Liver (tissue), 9 donors: ENCODE measurements around the gene BCKDHA. TPM values are rescaled to one million over a fixed set of nuclear protein-coding genes. Genes with fewer than 3 reads are reported as not detected.
"Not testable (repeated sequence)": the region's sequence is repeated elsewhere in the genome, so short reads cannot be mapped to it uniquely, and the experiment has no call there.

Source experiments
- DNase-seq: peaks from one replicate; pipeline ENCODE4 v3.0.0-alpha.2; 2017; ENCODE audit warnings: low spot score
- H3K27ac ChIP-seq, 2 donors: one replicate each; pipeline ENCODE4 v1.7.0; 2013; ENCODE audit warnings: inconsistent platforms in 2 of 2, low read length in 2 of 2, control low read depth in 1 of 2, low read depth in 1 of 2, mild to moderate bottlenecking in 1 of 2
- H3K27me3 ChIP-seq, 4 donors: one replicate each; pipeline versions ENCODE4 v1.6.1 to v1.7.0; 2013; ENCODE audit warnings: low read length in 3 of 4, inconsistent platforms in 1 of 4, mild to moderate bottlenecking in 1 of 4, moderate library complexity in 1 of 4; ENCODE audit not compliant: control insufficient read depth in 4 of 4, insufficient read depth in 4 of 4
- H3K36me3 ChIP-seq, 4 donors: one replicate each; pipeline versions ENCODE4 v1.6.1 to v1.7.0; 2013; ENCODE audit warnings: low read length in 3 of 4, mild to moderate bottlenecking in 3 of 4, low read depth in 1 of 4, moderate library complexity in 1 of 4; ENCODE audit not compliant: control insufficient read depth in 4 of 4, insufficient read depth in 3 of 4
- H3K4me1 ChIP-seq, 4 donors: one replicate each; pipeline versions ENCODE4 v1.6.1 to v1.7.0; 2013; ENCODE audit warnings: low read length in 3 of 4, mild to moderate bottlenecking in 3 of 4, moderate library complexity in 1 of 4; ENCODE audit not compliant: control insufficient read depth in 4 of 4, insufficient read depth in 4 of 4
- H3K4me3 ChIP-seq, 3 donors: one replicate each; pipeline versions ENCODE4 v1.6.1 to v1.7.0; 2013; ENCODE audit warnings: low read length in 3 of 3, control low read depth in 1 of 3, low read depth in 1 of 3, mild to moderate bottlenecking in 1 of 3
- H3K9ac ChIP-seq, 2 donors: one replicate each; pipeline ENCODE4 v1.7.0; 2013; ENCODE audit warnings: low read length in 2 of 2, mild to moderate bottlenecking in 2 of 2, moderate library complexity in 2 of 2, control low read depth in 1 of 2, low read depth in 1 of 2
- H3K9me3 ChIP-seq, 4 donors: one replicate each; pipeline versions ENCODE4 v1.6.1 to v1.7.0; 2013; ENCODE audit warnings: low read length in 3 of 4; ENCODE audit not compliant: control insufficient read depth in 4 of 4
- CTCF ChIP-seq: fragments of 150-350 bp; IDR thresholded peaks from 2 replicates; pipeline ENCODE4 v1.5.1; 2017; ENCODE audit warnings: improper control_type of control experiment, low read depth, low read length; ENCODE audit not compliant: missing input control
- EGR1 ChIP-seq, 2 donors: IDR thresholded peaks; 2 replicates each; pipeline ENCODE4 v1.6.1; 2016 to 2018; ENCODE audit warnings: antibody characterized with exemption in 2 of 2, low read depth in 2 of 2
- FOXA1 ChIP-seq: IDR thresholded peaks from 2 replicates; pipeline ENCODE4 v1.6.1; 2016; ENCODE audit warnings: antibody characterized with exemption
- FOXA2 ChIP-seq: IDR thresholded peaks from 2 replicates; pipeline ENCODE4 v1.6.1; 2016; ENCODE audit warnings: antibody characterized with exemption
- GABPA ChIP-seq, 2 donors: IDR thresholded peaks in 1 of 2; conservative IDR thresholded peaks in 1 of 2; 2 replicates each; pipeline ENCODE4 v1.6.1; 2016; ENCODE audit warnings: antibody characterized with exemption in 2 of 2, mild to moderate bottlenecking in 1 of 2, moderate library complexity in 1 of 2
- HNF4A ChIP-seq, 2 donors: conservative IDR thresholded peaks; 2 replicates each; pipeline ENCODE4 v1.6.1; 2016; ENCODE audit warnings: antibody characterized with exemption in 2 of 2, mild to moderate bottlenecking in 2 of 2
- HNF4G ChIP-seq: IDR thresholded peaks from 2 replicates; pipeline ENCODE4 v1.6.1; 2016; ENCODE audit warnings: antibody characterized with exemption
- JUND ChIP-seq, 2 donors: IDR thresholded peaks; 2 replicates each; pipeline ENCODE4 v1.6.1; 2016; ENCODE audit warnings: antibody characterized with exemption in 2 of 2
- MAX ChIP-seq: IDR thresholded peaks from 2 replicates; pipeline ENCODE4 v1.6.1; 2016; ENCODE audit warnings: antibody characterized with exemption
- NR2F2 ChIP-seq: IDR thresholded peaks from 2 replicates; pipeline ENCODE4 v1.6.1; 2016; ENCODE audit warnings: antibody characterized with exemption
- RAD21 ChIP-seq, 2 donors: IDR thresholded peaks; 2 replicates each; pipeline ENCODE4 v1.6.1; 2016; ENCODE audit warnings: antibody characterized with exemption in 2 of 2, mild to moderate bottlenecking in 2 of 2
- RXRA ChIP-seq, 2 donors: IDR thresholded peaks; 2 replicates each; pipeline ENCODE4 v1.6.1; 2017 to 2018; ENCODE audit warnings: antibody characterized with exemption in 2 of 2, mild to moderate bottlenecking in 1 of 2
- SP1 ChIP-seq: IDR thresholded peaks from 2 replicates; pipeline ENCODE4 v1.6.1; 2018; ENCODE audit warnings: antibody characterized with exemption, mild to moderate bottlenecking
- TAF1 ChIP-seq: conservative IDR thresholded peaks from 2 replicates; pipeline ENCODE4 v1.6.1; 2016; ENCODE audit warnings: antibody characterized with exemption, mild to moderate bottlenecking
- YY1 ChIP-seq: IDR thresholded peaks from 2 replicates; pipeline ENCODE4 v1.6.1; 2016; ENCODE audit warnings: antibody characterized with exemption, mild to moderate bottlenecking
- ZBTB33 ChIP-seq: IDR thresholded peaks from 2 replicates; pipeline ENCODE4 v1.6.1; 2016; ENCODE audit warnings: antibody characterized with exemption
- WGBS: extraction: QIAGEN DNeasy Blood & Tissue Kit; methylation state at CpG from one replicate; pipeline ENCODE4 v1.1.7; 2013; 5-methylcytosine and 5-hydroxymethylcytosine counted together
- polyA plus RNA-seq, 2 donors: library from polyadenylated mRNA; stranded (reverse) in 1 of 2; unstranded in 1 of 2; fragments of 200-250 nt in 1 of 2; fragments of >200 nt in 1 of 2; fragmentation: Nextera tagmentation in 1 of 2; extraction: Ambion mirVana in 1 of 2; gene quantifications; one replicate each; pipeline versions ENCODE4 v1.2.1 to v1.2.3, GENCODE V29; 2013 to 2015
- total RNA-seq, 2 donors: library from RNA; depleted of rRNA; stranded (reverse); fragments of >200 nt; gene quantifications; one replicate each; pipeline ENCODE4 v1.2.3, GENCODE V29; 2014
- TF ChIP-seq, protein P1 (sequence below): IDR thresholded peaks from 2 replicates; pipeline ENCODE4 v1.6.1; 2016; ENCODE audit warnings: antibody characterized with exemption, mild to moderate bottlenecking
- TF ChIP-seq, protein P2 (sequence below): IDR thresholded peaks from 2 replicates; pipeline ENCODE4 v1.6.1; 2016; ENCODE audit warnings: antibody characterized with exemption
- donor health status: healthy.
- donor health status: healthy.
- donor health status: healthy.
- donor health status: healthy.
- donor health status: healthy.

The BCKDHA gene
- total and polyA plus RNA-seq, 4 donors, result 38.5 to 91.4 (median 63.7) TPM

DNA sequence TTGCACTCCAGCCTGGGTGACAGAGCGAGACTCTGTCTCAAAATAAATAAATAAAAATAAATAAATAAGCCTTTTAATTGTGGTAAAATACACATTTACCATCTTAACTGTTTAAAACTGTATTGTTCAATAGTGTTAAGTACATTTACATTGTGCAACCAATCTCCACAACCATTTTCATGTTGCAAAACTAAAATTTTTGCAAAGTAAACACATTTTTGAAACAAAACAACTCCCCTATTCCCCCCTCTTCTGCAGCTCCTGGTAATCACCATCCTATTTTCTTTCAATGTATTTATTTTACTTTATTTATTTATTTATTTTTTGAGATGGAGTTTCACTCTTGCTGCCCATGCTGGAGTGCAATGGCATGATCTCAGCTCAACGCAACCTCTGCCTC lies 27.8 kb upstream of the BCKDHA start:
- Histone ChIP-seq H3K4me3 (no peak overlapping the region), H3K9ac (no peak overlapping the region), H3K27me3 (no peaks in the 10 kb centered on the region), H3K4me1 (peaks cover 0 to 4% (median 3%) of the 10 kb centered on the region in 4 donors), H3K36me3 (no peaks in the 10 kb centered on the region), H3K9me3 (no peaks in the 10 kb centered on the region), H3K27ac (no peak overlapping the region)
- TF ChIP-seq MAX (no peak), FOXA2 (no peak), GABPA (IDR thresholded peaks at IDR 0.05 in 1 of 2, conservative IDR thresholded peaks at IDR 0.05 in 1 of 2) (no peak), RXRA (IDR thresholded peaks at IDR 0.05) (no peak)
- DNase-seq, result no peak
- 97% methylated on average over 2 of the region's 2 CpGs for WGBS

- not testable (repeated sequence) for H3K36me3 ChIP-seq, DNase-seq, H3K4me3 ChIP-seq, H3K9me3 ChIP-seq, H3K4me1 ChIP-seq, H3K27me3 ChIP-seq, H3K9ac ChIP-seq, H3K27ac ChIP-seq
- 95% methylated on average over 5 of the region's 5 CpGs for WGBS
Observed at GRCh38 chr19:41371119-41371518, 26.5 kb upstream of the BCKDHA start.

GRCh38 chr19:41371541-41371940 lies 26.1 kb upstream of the BCKDHA start:
- no peak for DNase-seq
- 93% methylated on average over 8 of the region's 8 CpGs for WGBS
- H3K4me3 ChIP-seq, result no peak overlapping the region
- no peaks in the 10 kb centered on the region for H3K36me3 ChIP-seq
- H3K9ac ChIP-seq, result no peak overlapping the region
- TF ChIP-seq, protein P1, sequence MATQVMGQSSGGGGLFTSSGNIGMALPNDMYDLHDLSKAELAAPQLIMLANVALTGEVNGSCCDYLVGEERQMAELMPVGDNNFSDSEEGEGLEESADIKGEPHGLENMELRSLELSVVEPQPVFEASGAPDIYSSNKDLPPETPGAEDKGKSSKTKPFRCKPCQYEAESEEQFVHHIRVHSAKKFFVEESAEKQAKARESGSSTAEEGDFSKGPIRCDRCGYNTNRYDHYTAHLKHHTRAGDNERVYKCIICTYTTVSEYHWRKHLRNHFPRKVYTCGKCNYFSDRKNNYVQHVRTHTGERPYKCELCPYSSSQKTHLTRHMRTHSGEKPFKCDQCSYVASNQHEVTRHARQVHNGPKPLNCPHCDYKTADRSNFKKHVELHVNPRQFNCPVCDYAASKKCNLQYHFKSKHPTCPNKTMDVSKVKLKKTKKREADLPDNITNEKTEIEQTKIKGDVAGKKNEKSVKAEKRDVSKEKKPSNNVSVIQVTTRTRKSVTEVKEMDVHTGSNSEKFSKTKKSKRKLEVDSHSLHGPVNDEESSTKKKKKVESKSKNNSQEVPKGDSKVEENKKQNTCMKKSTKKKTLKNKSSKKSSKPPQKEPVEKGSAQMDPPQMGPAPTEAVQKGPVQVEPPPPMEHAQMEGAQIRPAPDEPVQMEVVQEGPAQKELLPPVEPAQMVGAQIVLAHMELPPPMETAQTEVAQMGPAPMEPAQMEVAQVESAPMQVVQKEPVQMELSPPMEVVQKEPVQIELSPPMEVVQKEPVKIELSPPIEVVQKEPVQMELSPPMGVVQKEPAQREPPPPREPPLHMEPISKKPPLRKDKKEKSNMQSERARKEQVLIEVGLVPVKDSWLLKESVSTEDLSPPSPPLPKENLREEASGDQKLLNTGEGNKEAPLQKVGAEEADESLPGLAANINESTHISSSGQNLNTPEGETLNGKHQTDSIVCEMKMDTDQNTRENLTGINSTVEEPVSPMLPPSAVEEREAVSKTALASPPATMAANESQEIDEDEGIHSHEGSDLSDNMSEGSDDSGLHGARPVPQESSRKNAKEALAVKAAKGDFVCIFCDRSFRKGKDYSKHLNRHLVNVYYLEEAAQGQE, result no peak
- no peak for TF ChIP-seq JUND (IDR thresholded peaks at IDR 0.05)
- TF ChIP-seq RAD21 (IDR thresholded peaks at IDR 0.05), result no peak
- no peak for TF ChIP-seq EGR1 (IDR thresholded peaks at IDR 0.05; ENCODE audit: low read depth in 2 of 2)
- TF ChIP-seq YY1, result no peak
- no peak for TF ChIP-seq HNF4G
- TF ChIP-seq TAF1, result no peak
- TF ChIP-seq FOXA1, result no peak
- TF ChIP-seq NR2F2, result no peak
- TF ChIP-seq FOXA2, result no peak
- TF ChIP-seq HNF4A (conservative IDR thresholded peaks at IDR 0.05), result no peak
- no peak for TF ChIP-seq GABPA (IDR thresholded peaks at IDR 0.05 in 1 of 2, conservative IDR thresholded peaks at IDR 0.05 in 1 of 2)
- no peak for TF ChIP-seq MAX
- TF ChIP-seq, protein P2, sequence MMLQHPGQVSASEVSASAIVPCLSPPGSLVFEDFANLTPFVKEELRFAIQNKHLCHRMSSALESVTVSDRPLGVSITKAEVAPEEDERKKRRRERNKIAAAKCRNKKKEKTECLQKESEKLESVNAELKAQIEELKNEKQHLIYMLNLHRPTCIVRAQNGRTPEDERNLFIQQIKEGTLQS, result no peak
- no peak for TF ChIP-seq ZBTB33
- TF ChIP-seq SP1, result no peak
- TF ChIP-seq CTCF, result no peak
- no peak overlapping the region for H3K27ac ChIP-seq
- H3K4me1 ChIP-seq, result peaks cover 0 to 6% (median 2%) of the 10 kb centered on the region in 4 donors
- no peaks in the 10 kb centered on the region for H3K9me3 ChIP-seq
- no peaks in the 10 kb centered on the region for H3K27me3 ChIP-seq
